Motor neuron (in vitro differentiated cells): Measurements from ENCODE around the gene HK2. TPM values are rescaled to one million over a fixed set of nuclear protein-coding genes. Genes with fewer than 3 reads are reported as not detected.
"Not testable (repeated sequence)": the region's sequence is repeated elsewhere in the genome, so short reads cannot be mapped to it uniquely, and the experiment has no call there.

Source experiments
- ATAC-seq, 8 experiments: fragments of 200-7000 bp; cut with Tn5 transposase; replicated peaks in 6 of 8; 2 replicates each; pipeline ENCODE4 v1.8.0; 2021; ENCODE audit warnings: mild to moderate bottlenecking in 8 of 8, moderate library complexity in 8 of 8
- H3K27ac ChIP-seq, 2 donors: fragments of 250-450 bp; sonication (Bioruptor Pico); 2 replicates each; pipeline ENCODE4 v1.9.0; 2021; ENCODE audit warnings: antibody characterized with exemption in 2 of 2, mild to moderate bottlenecking in 2 of 2, moderate library complexity in 1 of 2
- H3K4me1 ChIP-seq, 2 donors: fragments of 250-450 bp; sonication (Bioruptor Pico); replicated peaks in 1 of 2; 2 replicates each; pipeline ENCODE4 v1.6.1; 2021; ENCODE audit warnings: antibody characterized with exemption in 2 of 2, mild to moderate bottlenecking in 2 of 2, moderate library complexity in 1 of 2
- H3K4me3 ChIP-seq, 5 donors: fragments of 250-450 bp; sonication (Bioruptor Pico); 2 replicates each; pipeline ENCODE4 v1.9.0; 2021; ENCODE audit warnings: antibody characterized with exemption in 5 of 5, mild to moderate bottlenecking in 5 of 5, moderate library complexity in 4 of 5
- WGBS, 10 experiments: fragments of 450-650 bp; shearing (Covaris generic); methylation state at CpG; one replicate each; pipeline ENCODE4 v1.0.0; 2022; 5-methylcytosine and 5-hydroxymethylcytosine counted together
- in situ Hi-C, 9 experiments: fragments of 400-800 bp; cut with MboI; loops; one replicate each; pipeline ENCODE4 v1.15.0; 2021; ENCODE audit warnings: low sequenced_read_pairs in 9 of 9, low pct_unique_long_range_greater_than_20kb in 2 of 9; ENCODE audit not compliant: unreplicated experiment in 9 of 9
- total RNA-seq, 8 experiments: library from RNA; unstranded; fragments of 300-600 nt; gene quantifications; 2 replicates each; pipeline versions ENCODE4 v1.2.3 to v1.2.4, GENCODE V29; 2022

Gene HK2
- total RNA-seq, 8 experiments from 2014 or later: 8.0 to 47.6 (median 21.0) TPM

DNA sequence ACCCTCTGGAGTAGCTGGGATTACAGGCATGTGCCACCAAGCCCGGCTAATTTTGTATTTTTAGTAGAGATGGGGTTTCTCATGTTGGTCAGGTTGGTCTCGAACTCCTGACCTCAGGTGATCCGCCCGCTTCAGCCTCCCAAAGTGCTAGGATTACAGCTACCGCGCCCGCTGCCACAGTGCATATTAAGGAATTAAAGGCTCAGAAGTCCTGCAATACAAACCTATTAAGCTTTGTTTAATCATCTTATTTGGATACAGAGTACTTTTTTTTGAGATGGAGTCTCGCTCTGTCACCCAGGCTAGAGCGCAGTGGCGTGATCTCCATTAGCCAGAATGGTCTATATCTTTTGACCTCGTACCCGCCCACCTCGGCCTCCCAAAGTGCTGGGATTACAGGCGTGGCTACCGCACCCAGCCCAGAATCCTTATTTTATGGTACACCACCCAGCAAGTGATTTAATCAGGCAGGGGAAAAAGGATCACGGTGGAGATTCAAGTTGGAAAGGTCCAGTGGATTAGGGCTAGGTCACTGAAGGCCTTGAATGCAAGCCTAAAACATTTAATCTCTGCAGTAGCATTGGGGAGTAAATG lies 21.3 kb downstream of the HK2 start:
- in situ Hi-C loops: loop anchor here in 3 of 9 experiments (25.0 kb wide), 1 partner anchor 143 kb away; no protein-coding TSS in a partner anchor
- ATAC-seq, H3K4me3 ChIP-seq, H3K4me1 ChIP-seq, H3K27ac ChIP-seq: not testable (repeated sequence)
- WGBS, 10 experiments: 80 to 100% (median 96%) methylated on average over 1 to 15 of the region's 16 CpGs; no CpG with 5 or more reads in 2 of the 10 experiments

DNA sequence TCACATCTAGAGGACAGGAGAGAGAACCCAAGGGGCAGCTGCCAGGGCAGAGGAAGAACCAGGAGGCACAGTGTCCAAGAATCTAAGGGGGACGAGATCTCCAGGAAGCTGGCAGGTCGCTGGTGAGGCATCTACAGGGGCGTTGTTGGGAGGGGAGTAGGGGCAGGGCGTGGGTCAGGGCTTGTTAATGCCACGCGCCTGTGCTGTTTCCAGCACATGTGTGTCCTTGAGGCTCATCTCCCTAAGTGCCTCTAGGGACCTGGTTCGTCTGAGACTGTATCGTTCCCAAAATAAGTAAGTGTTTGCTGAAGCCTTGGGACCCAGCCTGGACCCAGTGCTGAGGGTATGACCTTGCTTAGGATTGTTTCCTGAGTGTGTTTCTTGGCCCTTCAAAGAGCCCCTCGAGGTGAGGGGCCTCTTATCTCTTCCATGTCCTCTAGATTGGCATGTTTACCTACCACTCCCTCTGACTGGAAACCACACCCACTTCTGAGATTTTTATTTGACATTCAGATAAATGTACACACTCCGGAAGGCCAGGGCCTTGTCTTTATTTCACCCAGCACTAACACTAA lies 22.2 kb downstream of the HK2 start:
- 20 to 96% (median 68%) methylated on average over 1 to 6 of the region's 10 CpGs; no CpG with 5 or more reads in 3 of the 10 experiments for WGBS, 10 experiments
- no peaks in the 10 kb centered on the region for H3K4me1 ChIP-seq
- ATAC-seq: peak in 3 of 8 experiments; percentile 42 to 71 (median 60)
- in situ Hi-C loops: loop anchor here in 3 of 9 experiments (25.0 kb wide), 1 partner anchor 144 kb away; no protein-coding TSS in a partner anchor
- H3K27ac ChIP-seq: no peak overlapping the region
- no peak overlapping the region for H3K4me3 ChIP-seq

DNA sequence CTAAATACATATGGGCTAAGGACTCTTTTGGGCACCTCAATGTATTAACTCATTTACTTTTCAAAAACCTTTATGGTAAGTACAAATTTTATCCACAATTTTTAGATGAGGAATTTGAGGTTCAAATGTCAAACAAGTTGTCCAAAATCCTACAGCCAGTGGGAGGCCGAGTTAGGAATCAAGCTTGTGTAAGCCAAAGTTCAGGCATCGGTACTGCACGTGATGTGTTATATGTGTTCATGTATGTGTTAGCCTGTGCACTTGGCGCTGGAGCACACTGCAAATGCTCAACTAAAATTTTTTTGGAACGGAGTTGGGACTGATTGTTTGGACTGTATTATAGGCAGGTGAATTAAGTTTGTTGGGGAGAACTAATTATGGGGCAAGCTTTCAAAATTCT lies 22.7 kb downstream of the HK2 start:
- H3K4me1 ChIP-seq: no peaks in the 10 kb centered on the region
- in situ Hi-C loops: loop anchor here in 3 of 9 experiments (25.0 kb wide), 1 partner anchor 144 kb away; no protein-coding TSS in a partner anchor
- H3K4me3 ChIP-seq: no peak overlapping the region
- no peak overlapping the region for H3K27ac ChIP-seq
- no peak for ATAC-seq
- 90 to 100% (median 95%) methylated on average over 1 to 5 of the region's 5 CpGs; no CpG with 5 or more reads in 3 of the 10 experiments for WGBS, 10 experiments

GRCh38 chr2:74857215-74857614 lies 23.3 kb downstream of the HK2 start:
- Histone ChIP-seq H3K4me1 (no peaks in the 10 kb centered on the region), H3K4me3 (no peak overlapping the region), H3K27ac (no peak overlapping the region)
- no peak for ATAC-seq
- in situ Hi-C loops: loop anchor here in 3 of 9 experiments (25.0 kb wide), 1 partner anchor 145 kb away; no protein-coding TSS in a partner anchor
- 93 to 100% (median 93%) methylated on average over 2 to 4 of the region's 4 CpGs; no CpG with 5 or more reads in 5 of the 10 experiments for WGBS, 10 experiments

DNA sequence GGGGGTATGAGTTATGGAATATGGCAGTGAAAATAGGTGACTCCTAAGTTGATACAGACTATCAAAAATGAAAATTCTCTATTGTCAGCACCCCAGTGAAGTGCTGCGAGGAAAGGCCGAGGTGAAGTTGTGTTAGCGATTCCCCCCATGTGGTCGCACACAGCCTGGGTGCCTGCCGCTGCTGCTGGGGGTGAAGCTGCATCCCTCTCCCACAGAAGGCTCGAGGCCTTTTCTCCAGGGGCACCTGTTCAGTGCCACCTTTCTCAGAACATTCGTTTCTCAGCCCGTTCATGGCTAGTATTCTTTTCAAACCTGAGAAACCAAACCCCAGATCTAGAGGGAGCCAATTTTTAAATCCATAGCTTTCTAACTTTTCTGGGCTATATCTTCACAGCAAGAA lies 23.8 kb downstream of the HK2 start:
- Histone ChIP-seq H3K4me1 (no peaks in the 10 kb centered on the region), H3K27ac (no peak overlapping the region), H3K4me3 (no peak overlapping the region)
- 82 to 100% (median 97%) methylated on average over 3 to 8 of the region's 8 CpGs; no CpG with 5 or more reads in 1 of the 10 experiments for WGBS, 10 experiments
- in situ Hi-C loops: loop anchor here in 3 of 9 experiments (25.0 kb wide), 1 partner anchor 145 kb away; no protein-coding TSS in a partner anchor
- no peak for ATAC-seq

- no peak for ATAC-seq
- H3K27ac ChIP-seq: no peak overlapping the region
- H3K4me1 ChIP-seq: no peaks in the 10 kb centered on the region
- no peak overlapping the region for H3K4me3 ChIP-seq
- in situ Hi-C loops: loop anchor here in 3 of 9 experiments (25.0 kb wide), 1 partner anchor 146 kb away; no protein-coding TSS in a partner anchor
- 80 to 100% (median 97%) methylated on average over 1 to 3 of the region's 3 CpGs for WGBS, 10 experiments
These were observed 24.4 kb downstream of the HK2 start for GRCh38 chr2:74858281-74858680.

DNA sequence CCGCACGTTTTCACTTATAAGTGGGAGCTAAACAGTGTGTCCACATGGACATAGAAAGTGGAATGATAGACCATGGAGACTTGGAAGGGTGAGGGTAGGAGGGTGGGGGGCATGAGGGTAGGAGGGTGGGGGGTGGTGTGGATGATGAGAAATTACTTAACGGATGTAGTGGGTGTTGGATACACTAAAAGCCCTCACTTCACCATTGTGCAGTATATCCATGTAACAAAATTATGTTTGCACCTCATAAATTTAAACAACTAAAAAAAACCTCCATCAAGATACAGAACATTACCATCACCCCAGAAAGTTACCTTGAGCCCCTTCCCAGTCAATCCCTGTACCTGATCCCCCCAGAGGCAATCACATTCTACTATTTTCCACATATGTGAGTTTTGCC lies 26.2 kb downstream of the HK2 start:
- H3K27ac ChIP-seq: no peak overlapping the region
- no peak overlapping the region for H3K4me3 ChIP-seq
- H3K4me1 ChIP-seq: no peaks in the 10 kb centered on the region
- in situ Hi-C loops: loop anchor here in 3 of 9 experiments (25.0 kb wide), 1 partner anchor 148 kb away; no protein-coding TSS in a partner anchor
- 85 to 100% (median 96%) methylated on average over 2 to 3 of the region's 3 CpGs; no CpG with 5 or more reads in 4 of the 10 experiments for WGBS, 10 experiments
- no peak for ATAC-seq

DNA sequence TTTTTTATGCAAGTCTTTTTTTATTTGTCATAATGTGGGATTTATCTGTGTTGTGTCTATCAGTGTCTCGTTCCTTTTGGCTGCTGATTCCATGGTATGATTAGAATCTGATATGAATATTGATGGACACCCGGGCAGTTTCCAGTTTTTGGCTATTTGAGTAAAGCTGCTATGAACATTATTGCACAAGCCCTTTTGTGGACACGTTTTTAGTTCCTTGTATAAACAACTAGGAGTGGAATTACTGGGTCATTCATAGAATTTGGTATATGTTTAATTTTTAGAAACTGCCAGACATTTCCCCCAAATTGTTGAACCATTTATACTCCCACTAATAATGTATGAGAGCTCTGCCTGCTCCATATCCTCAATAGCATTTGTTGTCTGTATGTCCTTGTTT lies 26.6 kb downstream of the HK2 start:
- Histone ChIP-seq H3K4me3 (no peak overlapping the region), H3K4me1 (no peaks in the 10 kb centered on the region), H3K27ac (no peak overlapping the region)
- no peak for ATAC-seq
- in situ Hi-C loops: loop anchor here in 3 of 9 experiments (25.0 kb wide), 1 partner anchor 148 kb away; no protein-coding TSS in a partner anchor
- WGBS, 10 experiments: 62 to 100% (median 89%) methylated on average over 1 to 3 of the region's 3 CpGs; no CpG with 5 or more reads in 1 of the 10 experiments

DNA sequence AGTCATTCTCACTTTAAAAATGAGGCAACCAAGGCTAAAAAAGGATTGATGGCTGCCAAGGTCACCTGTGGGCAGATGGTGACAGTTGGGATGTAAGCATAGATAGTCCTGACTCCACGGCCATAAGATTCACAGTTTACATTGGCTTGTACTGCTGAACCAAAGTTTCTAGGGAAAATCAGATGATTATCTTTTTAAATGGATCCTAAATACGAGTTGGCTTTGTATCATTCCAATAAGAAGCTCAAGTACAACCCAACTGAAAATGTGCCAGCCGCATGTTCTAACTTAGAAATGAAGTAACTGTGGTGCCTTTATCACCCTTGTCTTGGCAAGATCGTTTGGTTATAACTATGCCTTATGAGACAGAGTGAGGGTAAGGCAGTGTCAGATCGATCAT lies 27.6 kb downstream of the HK2 start:
- H3K4me3 ChIP-seq: no peak overlapping the region
- H3K4me1 ChIP-seq: no peaks in the 10 kb centered on the region
- 80 to 100% (median 97%) methylated on average over 1 to 5 of the region's 5 CpGs for WGBS, 10 experiments
- H3K27ac ChIP-seq: no peak overlapping the region
- in situ Hi-C loops: loop anchor here in 3 of 9 experiments (25.0 kb wide), 1 partner anchor 149 kb away; no protein-coding TSS in a partner anchor
- no peak for ATAC-seq

GRCh38 chr2:74862020-74862964 lies 28.4 kb downstream of the HK2 start:
- Histone ChIP-seq H3K27ac (no peak overlapping the region), H3K4me3 (no peak overlapping the region), H3K4me1 (no peaks in the 10 kb centered on the region)
- peak in 1 of 8 experiments; percentile 16 for ATAC-seq
- in situ Hi-C loops: loop anchor here in 3 of 9 experiments (25.0 kb wide), 1 partner anchor 150 kb away; no protein-coding TSS in a partner anchor
- 87 to 100% (median 94%) methylated on average over 2 to 12 of the region's 17 CpGs; no CpG with 5 or more reads in 1 of the 10 experiments for WGBS, 10 experiments

GRCh38 chr2:74863802-74864248 lies 29.9 kb downstream of the HK2 start:
- in situ Hi-C loops: loop anchor here in 3 of 9 experiments (25.0 kb wide), 1 partner anchor 152 kb away; no protein-coding TSS in a partner anchor

More at GRCh38 chr2:74863802-74864248, 29.9 kb downstream of the HK2 start:
- 37 to 100% (median 80%) methylated on average over 1 to 3 of the region's 3 CpGs; no CpG with 5 or more reads in 1 of the 10 experiments for WGBS, 10 experiments
- Histone ChIP-seq H3K4me3 (no peak overlapping the region), H3K4me1 (no peaks in the 10 kb centered on the region), H3K27ac (no peak overlapping the region)
- ATAC-seq: no peak
